CD8-positive, alpha-beta memory T cell (primary cell): Measurements from ENCODE around the gene CNNM2. TPM values are rescaled to one million over a fixed set of nuclear protein-coding genes. Genes with fewer than 3 reads are reported as not detected.
A peak's percentile ranks its signal among the peaks of the same experiment; 100 is the strongest.

Experiments
- CTCF ChIA-PET: fragments of 350-600 bp; sonication (Branson Sonifier 250); formaldehyde crosslinking; loops from one replicate; lab custom pipeline; 2021; ENCODE audit warnings: antibody characterized with exemption; lab: Charles Lee
- POLR2A ChIA-PET: fragments of 350-600 bp; sonication (Branson Sonifier 250); formaldehyde crosslinking; loops from one replicate; lab custom pipeline; 2021; ENCODE audit warnings: antibody characterized with exemption; lab: Charles Lee
- DNase-seq, 5 donors: peaks; one replicate each; pipeline versions ENCODE4 v3.0.0 to v3.0.0-alpha.2; 2020 to 2022; ENCODE audit warnings: mixed read lengths in 1 of 5
- H3K27ac ChIP-seq: one replicate; pipeline ENCODE4 v1.7.0; 2013; ENCODE audit warnings: low read depth, mild to moderate bottlenecking, low read length, moderate library complexity
- H3K27me3 ChIP-seq: 2 replicates; pipeline ENCODE4 v1.7.0; 2013; ENCODE audit warnings: low read length, mild to moderate bottlenecking; ENCODE audit not compliant: insufficient read depth, poor library complexity, severe bottlenecking
- H3K36me3 ChIP-seq: 2 replicates; pipeline ENCODE4 v1.7.0; 2013; ENCODE audit warnings: mild to moderate bottlenecking, low read length, moderate library complexity; ENCODE audit not compliant: insufficient read depth
- H3K4me1 ChIP-seq: 2 replicates; pipeline ENCODE4 v1.7.0; 2013; ENCODE audit warnings: mild to moderate bottlenecking, low read length, moderate library complexity; ENCODE audit not compliant: insufficient read depth
- H3K4me3 ChIP-seq: 2 replicates; pipeline ENCODE4 v1.7.0; 2013; ENCODE audit warnings: mild to moderate bottlenecking, low read length
- H3K9me3 ChIP-seq: 2 replicates; pipeline ENCODE4 v1.7.0; 2013; ENCODE audit warnings: mild to moderate bottlenecking, low read length
- H3K27ac Mint-ChIP-seq, 8 donors: one replicate each; pipeline ENCODE4 v1.8.0; 2020 to 2021; ENCODE audit warnings: mixed read lengths in 8 of 8, mild to moderate bottlenecking in 6 of 8, inconsistent platforms in 3 of 8, moderate library complexity in 3 of 8
- H3K27me3 Mint-ChIP-seq, 2 donors: one replicate each; pipeline ENCODE4 v1.8.0; 2020 to 2021; ENCODE audit warnings: mixed read lengths in 2 of 2, mild to moderate bottlenecking in 1 of 2, moderate library complexity in 1 of 2
- H3K36me3 Mint-ChIP-seq, 3 donors: one replicate each; pipeline ENCODE4 v1.8.0; 2020 to 2021; ENCODE audit warnings: mixed read lengths in 3 of 3, inconsistent platforms in 1 of 3, mild to moderate bottlenecking in 1 of 3
- H3K4me1 Mint-ChIP-seq, 3 donors: one replicate each; pipeline ENCODE4 v1.8.0; 2020 to 2021; ENCODE audit warnings: mixed read lengths in 3 of 3, inconsistent platforms in 1 of 3, mild to moderate bottlenecking in 1 of 3
- H3K4me3 Mint-ChIP-seq, 7 donors: one replicate each; pipeline ENCODE4 v1.8.0; 2020 to 2021; ENCODE audit warnings: mixed read lengths in 7 of 7, mild to moderate bottlenecking in 6 of 7, moderate library complexity in 4 of 7, inconsistent platforms in 2 of 7
- H3K9me3 Mint-ChIP-seq, 5 donors: one replicate each; pipeline ENCODE4 v1.8.0; 2020 to 2022; ENCODE audit warnings: mixed read lengths in 5 of 5, mild to moderate bottlenecking in 3 of 5, moderate library complexity in 2 of 5, inconsistent platforms in 1 of 5
- polyA plus RNA-seq: library from polyadenylated mRNA; unstranded; fragments of 300-500 nt; fragmentation: Illumina TruSeq; gene quantifications from one replicate; pipeline ENCODE4 v1.2.3, GENCODE V29; 2021
- total RNA-seq, 2 experiments: library from RNA; stranded (reverse); gene quantifications; one replicate each; pipeline ENCODE4 v1.2.3, GENCODE V29; 2021

CNNM2 gene
- total and polyA plus RNA-seq, 3 experiments from 2014 or later: 5.0 to 6.2 (median 6.1) TPM

GRCh38 chr10:103114876-103115275 is 196.8 kb downstream of the CNNM2 start:
- Mint-ChIP-seq H3K27ac (no peak overlapping the region), H3K9me3 (no peaks in the 10 kb centered on the region), H3K27me3 (no peaks in the 10 kb centered on the region), H3K4me3 (no peak overlapping the region), H3K4me1 (peaks cover 7 to 35% (median 16%) of the 10 kb centered on the region in 3 donors), H3K36me3 (peaks cover 0 to 18% (median 5%) of the 10 kb centered on the region in 3 donors)
- POLR2A ChIA-PET: no interaction called here
- Histone ChIP-seq H3K4me1 (no peaks in the 10 kb centered on the region), H3K36me3 (no peaks in the 10 kb centered on the region), H3K9me3 (no peaks in the 10 kb centered on the region), H3K4me3 (no peak overlapping the region), H3K27me3 (no peaks in the 10 kb centered on the region), H3K27ac (no peak overlapping the region)
- CTCF ChIA-PET: no interaction called here
- DNase-seq: no peak

- Histone ChIP-seq H3K9me3 (no peaks in the 10 kb centered on the region), H3K4me1 (no peaks in the 10 kb centered on the region), H3K4me3 (no peak overlapping the region), H3K27me3 (no peaks in the 10 kb centered on the region), H3K27ac (no peak overlapping the region), H3K36me3 (no peaks in the 10 kb centered on the region)
- Mint-ChIP-seq H3K36me3 (peaks cover 0 to 7% (median 0%) of the 10 kb centered on the region in 3 donors), H3K4me1 (peaks cover 6 to 40% (median 12%) of the 10 kb centered on the region in 3 donors), H3K4me3 (no peak overlapping the region), H3K9me3 (no peaks in the 10 kb centered on the region), H3K27me3 (no peaks in the 10 kb centered on the region), H3K27ac (peak overlapping the region in 1 of 8 donors; percentile 3)
- CTCF ChIA-PET: no interaction called here
- DNase-seq: no peak
- POLR2A ChIA-PET: no interaction called here
Measured at GRCh38 chr10:103117247-103117646, 199.2 kb downstream of the CNNM2 start.

GRCh38 chr10:103120546-103120945 is 202.5 kb downstream of the CNNM2 start:
- no peaks in the 10 kb centered on the region for H3K4me1 ChIP-seq
- no peaks in the 10 kb centered on the region for H3K27me3 ChIP-seq
- no peak for DNase-seq
- Mint-ChIP-seq H3K27ac (no peak overlapping the region), H3K4me1 (peaks cover 2 to 46% (median 18%) of the 10 kb centered on the region in 3 donors), H3K9me3 (no peaks in the 10 kb centered on the region), H3K4me3 (no peak overlapping the region), H3K27me3 (no peaks in the 10 kb centered on the region), H3K36me3 (peaks cover 0 to 10% (median 0%) of the 10 kb centered on the region in 3 donors)
- no peak overlapping the region for H3K4me3 ChIP-seq
- H3K9me3 ChIP-seq: no peaks in the 10 kb centered on the region
- ChIA-PET CTCF (no interaction called here), POLR2A (no interaction called here)
- H3K36me3 ChIP-seq: no peaks in the 10 kb centered on the region
- no peak overlapping the region for H3K27ac ChIP-seq

- Mint-ChIP-seq H3K27me3 (no peaks in the 10 kb centered on the region), H3K4me3 (no peak overlapping the region), H3K4me1 (peaks cover 4 to 53% (median 23%) of the 10 kb centered on the region in 3 donors), H3K27ac (peak overlapping the region in 1 of 8 donors; percentile 63), H3K36me3 (peaks cover 0 to 15% (median 1%) of the 10 kb centered on the region in 3 donors), H3K9me3 (no peaks in the 10 kb centered on the region)
- no peaks in the 10 kb centered on the region for H3K4me1 ChIP-seq
- H3K36me3 ChIP-seq: no peaks in the 10 kb centered on the region
- POLR2A ChIA-PET: no interaction called here
- no peak overlapping the region for H3K4me3 ChIP-seq
- H3K27ac ChIP-seq: no peak overlapping the region
- no peaks in the 10 kb centered on the region for H3K27me3 ChIP-seq
- CTCF ChIA-PET: no interaction called here
- H3K9me3 ChIP-seq: no peaks in the 10 kb centered on the region
- DNase-seq: no peak
Measured at GRCh38 chr10:103120977-103121735, 203.1 kb downstream of the CNNM2 start.

GRCh38 chr10:103123282-103124024 is 205.4 kb downstream of the CNNM2 start:
- H3K27ac ChIP-seq: no peak overlapping the region
- no peak overlapping the region for H3K4me3 Mint-ChIP-seq
- ChIA-PET CTCF (no interaction called here), POLR2A (no interaction called here)
- H3K36me3 ChIP-seq: no peaks in the 10 kb centered on the region
- peaks cover 0 to 22% (median 4%) of the 10 kb centered on the region in 3 donors for H3K36me3 Mint-ChIP-seq
- no peaks in the 10 kb centered on the region for H3K9me3 Mint-ChIP-seq
- peak overlapping the region in 3 of 8 donors; percentile 6 to 23 (median 12) for H3K27ac Mint-ChIP-seq
- H3K27me3 ChIP-seq: no peaks in the 10 kb centered on the region
- no peaks in the 10 kb centered on the region for H3K9me3 ChIP-seq
- H3K4me3 ChIP-seq: no peak overlapping the region
- H3K4me1 Mint-ChIP-seq: peaks cover 8 to 60% (median 25%) of the 10 kb centered on the region in 3 donors
- no peaks in the 10 kb centered on the region for H3K4me1 ChIP-seq
- DNase-seq: no peak
- H3K27me3 Mint-ChIP-seq: no peaks in the 10 kb centered on the region

GRCh38 chr10:103124420-103125096 is 206.5 kb downstream of the CNNM2 start:
- DNase-seq: no peak
- CTCF ChIA-PET: interaction anchor here (0.8 kb wide), 1 partner anchor 8 kb away, joined by 3 read pairs; no protein-coding TSS in a partner anchor

GRCh38 chr10:103125323-103126267 is 207.5 kb downstream of the CNNM2 start:
- Mint-ChIP-seq H3K27me3 (no peaks in the 10 kb centered on the region), H3K36me3 (peaks cover 2 to 24% (median 6%) of the 10 kb centered on the region in 3 donors), H3K4me3 (no peak overlapping the region), H3K4me1 (peaks cover 8 to 51% (median 25%) of the 10 kb centered on the region in 3 donors), H3K9me3 (no peaks in the 10 kb centered on the region), H3K27ac (peak overlapping the region in 3 of 8 donors; percentile 1 to 76 (median 12))
- Histone ChIP-seq H3K27ac (no peak overlapping the region), H3K4me1 (no peaks in the 10 kb centered on the region), H3K9me3 (no peaks in the 10 kb centered on the region), H3K4me3 (no peak overlapping the region), H3K27me3 (no peaks in the 10 kb centered on the region), H3K36me3 (no peaks in the 10 kb centered on the region)
- ChIA-PET POLR2A (no interaction called here), CTCF (no interaction called here)
- DNase-seq: no peak

More at GRCh38 chr10:103124420-103125096, 206.5 kb downstream of the CNNM2 start:
- Histone ChIP-seq H3K4me1 (no peaks in the 10 kb centered on the region), H3K36me3 (no peaks in the 10 kb centered on the region), H3K4me3 (no peak overlapping the region), H3K27me3 (no peaks in the 10 kb centered on the region), H3K9me3 (no peaks in the 10 kb centered on the region), H3K27ac (no peak overlapping the region)
- H3K27me3 Mint-ChIP-seq: no peaks in the 10 kb centered on the region
- no peak overlapping the region for H3K27ac Mint-ChIP-seq
- H3K9me3 Mint-ChIP-seq: no peaks in the 10 kb centered on the region
- POLR2A ChIA-PET: no interaction called here
- H3K4me3 Mint-ChIP-seq: no peak overlapping the region
- peaks cover 0 to 22% (median 4%) of the 10 kb centered on the region in 3 donors for H3K36me3 Mint-ChIP-seq
- peaks cover 8 to 55% (median 25%) of the 10 kb centered on the region in 3 donors for H3K4me1 Mint-ChIP-seq
